HG03457 (cell line): ENCODE data around the gene TRIO.

ENCODE experiments used
- ATAC-seq: cut with Tn5 transposase; IDR thresholded peaks from one replicate; pipeline ENCODE4 v1.9.1; 2021; ENCODE audit warnings: moderate number of reproducible peaks; ENCODE audit not compliant: unreplicated experiment

TRIO gene

DNA sequence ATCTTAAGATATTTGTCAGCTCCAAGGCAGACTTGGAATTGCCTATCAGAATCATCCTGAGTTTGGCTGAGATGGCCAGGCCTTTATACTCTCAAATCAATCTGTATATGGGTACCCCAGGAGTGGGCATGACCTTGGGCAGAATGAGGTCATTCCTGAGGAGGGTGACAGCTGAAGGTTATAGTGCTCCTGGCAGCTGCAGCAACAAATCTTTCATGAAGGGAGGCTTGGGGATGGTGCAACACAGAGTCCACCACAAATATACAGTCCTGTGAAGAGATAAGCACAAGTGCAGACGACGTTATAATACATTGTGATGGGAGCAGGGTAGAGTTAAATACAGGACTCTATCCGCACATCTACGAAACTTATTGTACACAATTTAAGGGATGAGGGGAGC is 21.1 kb upstream of the TRIO start:
- no peak for ATAC-seq

DNA sequence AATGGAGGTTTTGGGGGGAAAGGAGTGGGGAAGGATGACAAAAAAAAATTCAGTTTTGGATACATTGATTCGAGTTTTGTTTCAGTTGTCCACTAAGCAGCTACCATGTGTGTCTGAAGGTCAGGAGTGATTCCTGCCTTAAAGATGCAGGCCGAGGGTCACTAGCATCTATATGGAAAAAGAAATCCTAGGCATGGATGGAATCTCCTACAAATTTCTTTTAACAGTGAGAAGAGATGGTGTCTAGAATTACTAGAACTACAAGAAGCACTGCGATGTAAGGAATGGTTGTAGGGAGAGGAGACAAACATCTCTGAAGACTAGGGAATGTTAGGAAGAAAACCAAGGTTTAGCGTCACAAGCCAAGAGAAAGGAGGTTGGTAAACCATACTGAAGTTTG is 19.6 kb upstream of the TRIO start:
- ATAC-seq: no peak

DNA sequence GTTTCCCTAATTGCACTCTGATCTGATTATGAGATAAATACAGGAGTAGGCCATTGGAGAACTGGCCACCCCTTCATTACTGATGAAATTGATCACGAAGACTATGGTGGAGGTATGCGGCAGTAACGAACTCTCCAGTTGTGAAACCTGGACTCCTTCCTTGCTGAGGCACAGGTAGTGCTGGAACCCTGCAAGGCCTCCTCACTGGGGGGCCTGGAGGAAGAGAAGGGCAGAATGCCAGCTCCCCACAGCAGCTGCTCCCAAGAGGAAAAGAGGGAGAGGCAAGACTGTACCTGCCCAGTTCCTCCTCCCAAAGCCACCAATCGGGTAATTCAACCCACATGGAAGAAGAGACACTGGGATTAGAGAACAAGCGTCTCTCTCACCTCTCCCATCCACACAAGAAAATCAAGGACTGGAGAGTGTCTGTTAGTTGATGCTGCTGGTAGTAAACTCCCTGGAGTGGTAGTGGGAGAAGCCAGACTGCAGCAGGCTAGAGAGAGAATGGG is 19.1 kb upstream of the TRIO start:
- ATAC-seq: no peak

DNA sequence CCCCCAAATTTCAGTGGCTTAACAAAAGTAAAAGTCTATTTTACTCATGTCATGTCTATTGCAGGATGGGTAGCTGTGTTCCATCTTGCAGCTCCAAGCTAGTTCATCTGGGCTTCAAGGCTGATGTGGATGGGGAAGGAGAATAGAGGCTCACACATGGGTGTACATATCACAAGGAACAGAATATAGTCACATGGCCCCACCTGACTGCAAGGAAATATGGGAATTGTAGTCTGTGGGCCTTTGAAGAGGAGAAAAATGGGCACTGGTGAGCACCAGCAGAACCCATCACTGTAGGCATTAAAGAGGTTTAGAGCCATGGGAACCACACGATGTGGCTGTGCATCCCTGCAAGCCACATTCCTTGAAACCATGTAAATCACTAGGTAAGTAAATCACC is 17.9 kb upstream of the TRIO start:
- no peak for ATAC-seq

DNA sequence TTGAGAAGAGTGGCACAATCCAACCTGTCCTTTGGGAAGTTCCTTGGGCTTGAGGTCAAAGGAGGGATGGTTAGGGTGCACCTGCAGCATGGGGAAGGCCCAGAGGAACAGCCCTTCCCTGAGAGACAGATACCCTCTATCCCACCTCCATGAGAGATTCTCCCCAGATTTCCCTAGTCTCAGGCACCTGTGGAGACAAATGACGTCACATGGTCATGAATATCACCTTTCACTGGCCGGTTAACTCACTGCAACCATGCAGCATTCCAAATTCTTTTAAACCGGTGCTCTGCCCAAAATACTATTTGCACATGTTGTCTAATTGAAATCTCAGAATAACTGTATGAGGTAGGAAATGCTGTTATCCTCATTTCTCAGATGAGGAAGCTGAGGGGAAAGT is 15.6 kb upstream of the TRIO start:
- no peak for ATAC-seq

DNA sequence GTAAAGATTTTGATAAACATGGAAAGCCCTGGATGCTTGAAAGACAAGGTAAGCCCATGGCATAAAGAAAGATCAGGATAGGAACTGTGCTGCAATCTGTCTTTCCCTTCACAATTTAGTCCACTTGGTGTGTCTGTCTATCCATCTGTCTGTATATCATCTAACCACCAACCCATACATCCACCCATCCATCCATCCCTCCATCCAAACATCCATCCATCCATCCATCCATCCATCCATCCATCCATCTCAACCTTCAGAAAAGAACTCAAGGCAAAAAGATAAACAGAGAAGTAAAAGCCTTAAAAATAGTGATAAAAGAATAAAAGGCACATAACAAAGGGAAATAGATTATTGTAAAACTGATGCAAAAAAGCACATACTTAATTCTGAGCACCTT is 15.1 kb upstream of the TRIO start:
- ATAC-seq: no peak

DNA sequence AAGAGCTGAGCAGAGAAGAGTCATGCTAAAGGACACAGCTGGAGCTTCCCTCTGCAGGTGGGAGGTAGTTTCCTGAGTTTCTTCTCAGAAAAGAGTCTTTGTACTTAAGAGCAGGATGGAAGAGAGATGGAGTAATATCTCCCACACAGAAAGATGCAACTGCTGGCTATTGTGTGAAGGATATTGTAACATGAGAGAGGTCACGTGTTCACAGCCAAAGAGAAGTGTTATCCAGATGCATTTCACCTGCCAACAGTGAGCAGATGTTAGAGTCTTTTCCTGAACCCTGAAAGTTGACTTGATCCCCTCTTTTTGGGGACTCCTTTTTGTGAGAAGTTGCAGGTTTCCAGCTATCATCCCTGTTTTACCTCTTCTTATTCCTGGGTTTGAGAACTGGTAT is 14.0 kb upstream of the TRIO start:
- ATAC-seq: no peak

DNA sequence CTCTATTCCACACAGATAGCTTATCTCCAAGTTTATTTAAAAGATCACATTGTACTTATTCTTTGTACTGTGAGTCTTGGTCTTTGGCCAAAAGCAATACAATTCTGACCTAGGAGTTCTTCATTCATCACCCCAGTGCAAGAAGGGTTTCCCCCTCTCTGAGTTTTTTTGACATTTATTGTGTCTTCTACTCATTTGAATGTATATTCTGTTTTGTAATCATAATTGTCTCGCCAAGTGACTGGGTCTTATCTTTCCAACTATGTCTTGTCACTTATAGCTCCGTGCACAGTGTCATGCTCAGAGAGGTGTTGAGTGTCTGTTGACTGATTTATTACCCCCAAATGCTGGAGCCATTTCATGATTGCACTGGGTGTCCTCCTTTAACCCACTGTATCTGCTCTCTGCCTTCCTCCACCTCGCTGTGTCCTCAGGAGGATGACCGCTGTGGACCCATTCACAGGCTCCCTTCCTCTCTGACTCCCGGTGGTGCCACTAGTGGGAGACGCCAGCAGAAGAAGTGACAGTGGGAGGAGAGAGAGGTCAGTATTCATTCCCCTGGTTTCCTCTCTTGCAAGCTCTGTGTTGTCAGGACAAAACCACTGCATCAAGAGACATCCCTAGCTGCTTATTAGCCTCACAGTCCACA is 11.2 kb upstream of the TRIO start:
- ATAC-seq: no peak

DNA sequence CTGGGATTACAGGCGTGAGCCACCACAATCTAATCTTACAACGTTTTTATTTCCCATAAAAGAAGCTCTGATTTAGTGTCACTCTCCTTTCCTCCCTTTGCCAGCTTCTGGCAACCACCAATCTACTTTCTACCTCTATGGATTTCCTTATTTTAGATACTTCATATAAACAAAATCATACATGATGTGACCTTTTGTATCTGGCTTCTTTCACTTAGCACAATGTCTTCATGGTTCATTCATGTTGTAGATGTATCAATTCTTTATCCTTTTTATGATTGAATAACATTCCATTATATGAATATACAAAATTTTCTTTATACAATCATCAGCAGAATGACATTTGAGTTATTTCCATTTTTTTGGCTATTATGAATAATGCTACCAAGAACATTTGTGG is 9.7 kb upstream of the TRIO start:
- ATAC-seq: no peak

DNA sequence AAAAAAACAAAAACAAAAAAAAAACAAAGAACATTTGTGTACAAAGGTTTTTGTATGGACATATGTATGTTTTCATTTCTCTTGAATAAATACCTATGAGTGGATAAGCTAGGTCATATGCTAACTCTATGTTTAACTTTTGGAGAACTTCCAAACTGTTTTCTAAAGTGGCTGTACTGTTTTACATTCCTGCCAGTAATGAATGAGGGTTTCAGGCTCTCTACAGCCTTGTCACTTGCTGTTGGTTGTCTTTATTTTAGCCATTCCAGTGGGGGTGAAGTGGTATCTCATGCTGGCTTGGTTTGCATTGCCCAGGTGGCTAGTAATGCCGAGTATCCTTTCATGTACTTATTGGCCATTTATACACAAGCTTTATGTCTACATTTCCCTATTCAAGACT is 9.1 kb upstream of the TRIO start:
- no peak for ATAC-seq

DNA sequence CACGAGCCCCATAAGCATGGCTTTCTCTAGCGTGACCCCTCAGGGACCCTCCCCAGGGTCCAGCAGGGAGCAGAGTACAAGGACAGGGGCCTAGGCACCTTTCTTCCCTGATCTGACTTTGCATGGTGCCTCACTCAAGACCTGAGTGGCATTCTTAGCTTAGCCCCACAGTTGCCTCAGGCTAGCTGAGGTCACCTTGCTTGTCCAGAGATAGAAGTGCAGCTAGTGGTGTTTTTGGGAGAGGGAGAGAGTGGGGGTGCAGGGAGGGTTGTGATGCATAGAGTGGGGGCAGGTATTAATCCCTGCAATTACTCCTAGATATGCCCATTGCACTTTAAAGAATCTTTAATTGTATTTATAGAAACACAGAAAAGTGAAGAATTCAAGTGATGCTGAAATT is 8.4 kb upstream of the TRIO start:
- ATAC-seq: no peak

DNA sequence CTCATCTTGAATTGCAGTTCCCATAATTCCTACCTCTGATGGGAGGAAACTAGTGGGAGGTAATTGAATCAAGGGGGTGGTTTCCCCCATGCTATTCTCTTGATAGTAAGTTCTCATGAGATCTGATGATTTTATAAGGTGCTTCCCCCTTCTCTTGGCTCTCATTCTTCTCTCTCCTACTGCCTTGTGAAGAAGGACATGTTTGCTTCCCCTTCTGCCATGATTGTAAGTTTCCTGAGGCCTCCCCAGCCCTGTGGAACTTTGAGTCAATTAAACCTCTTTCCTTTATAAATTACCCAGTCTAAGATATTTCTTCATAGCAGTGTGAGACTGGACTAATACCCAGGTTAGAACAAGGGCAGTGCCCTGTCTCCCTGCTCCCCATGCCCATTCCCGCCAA is 7.5 kb upstream of the TRIO start:
- ATAC-seq: no peak

DNA sequence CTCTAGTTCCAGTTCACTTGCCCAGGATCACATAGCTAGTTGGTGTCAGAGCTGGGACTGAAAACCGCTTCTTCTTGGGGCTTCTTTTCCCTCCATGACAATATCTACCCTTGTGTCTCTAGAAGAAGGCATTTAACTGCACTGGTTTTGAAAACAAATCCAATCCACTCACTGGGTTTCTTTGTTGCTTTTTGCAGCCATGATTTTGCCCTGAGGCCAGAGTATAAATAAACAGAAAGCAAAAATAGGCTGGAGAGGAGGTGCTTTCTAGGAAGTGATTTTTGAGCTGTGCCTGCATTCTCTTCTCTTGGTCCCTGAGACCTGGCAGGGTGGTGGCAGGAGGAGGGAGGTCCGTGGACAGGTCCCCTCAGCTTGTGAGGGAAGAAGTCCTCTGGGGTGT is 6.9 kb upstream of the TRIO start:
- ATAC-seq: no peak

DNA sequence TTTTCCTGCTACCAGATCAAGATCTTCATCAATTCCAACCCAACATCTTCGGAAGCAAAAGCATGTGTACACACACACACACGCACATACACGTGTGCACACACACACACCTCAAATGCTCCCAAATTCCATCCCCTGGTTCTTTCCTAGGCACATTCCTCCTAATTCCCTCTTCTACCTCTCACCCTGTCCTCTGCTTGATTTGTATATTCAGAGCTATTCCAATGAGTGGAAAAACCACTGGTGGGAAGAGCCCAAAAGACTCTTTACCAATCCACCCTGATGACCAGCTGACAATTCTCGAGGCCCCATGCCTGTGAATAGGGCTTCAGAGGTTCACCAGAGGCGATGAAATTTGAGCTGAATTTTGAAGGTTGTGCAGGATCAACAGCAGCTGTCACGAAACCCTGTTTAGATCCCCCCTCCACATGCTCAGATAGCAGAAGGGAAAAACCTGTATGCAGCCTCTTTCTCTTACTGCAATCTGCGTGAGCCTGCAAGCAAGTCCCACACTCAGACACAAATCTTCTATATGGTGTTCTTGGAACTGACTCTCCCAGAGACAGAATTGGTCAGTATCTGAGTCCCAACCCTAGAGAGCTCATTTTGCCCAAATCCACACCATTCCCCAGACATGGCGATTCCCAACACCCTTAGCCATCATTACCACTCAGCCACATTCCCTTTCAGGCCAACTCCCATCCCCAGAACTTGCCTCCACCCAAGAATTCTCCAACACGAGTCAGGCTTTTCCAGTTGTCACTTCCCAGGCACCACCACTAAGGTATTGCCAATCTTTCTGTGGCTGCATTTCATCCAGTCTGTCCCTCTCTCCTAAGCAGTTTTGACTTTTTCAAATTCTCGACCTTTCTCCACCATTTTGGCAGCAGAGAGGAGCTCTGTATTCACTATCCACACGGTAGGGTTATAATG is 4.3 kb upstream of the TRIO start:
- no peak for ATAC-seq

DNA sequence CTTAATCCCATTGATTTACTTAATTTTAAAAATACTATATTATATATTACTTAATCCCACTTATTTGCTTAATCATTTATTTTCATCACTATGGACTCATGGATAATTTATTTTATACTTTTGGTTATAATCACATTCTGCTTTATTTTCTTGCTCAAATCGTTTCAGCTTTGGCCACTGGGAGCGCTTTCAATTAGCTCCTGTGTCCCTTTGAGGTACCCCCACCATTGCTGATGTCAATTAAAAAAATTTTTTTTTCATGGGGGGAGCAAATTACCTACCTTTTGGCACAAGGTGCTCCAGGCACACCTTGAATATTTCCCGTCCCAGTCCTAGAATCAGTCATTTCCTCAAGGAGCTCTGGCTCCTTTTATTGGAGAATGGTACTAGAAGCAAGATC is 1.4 kb upstream of the TRIO start:
- no peak for ATAC-seq

DNA sequence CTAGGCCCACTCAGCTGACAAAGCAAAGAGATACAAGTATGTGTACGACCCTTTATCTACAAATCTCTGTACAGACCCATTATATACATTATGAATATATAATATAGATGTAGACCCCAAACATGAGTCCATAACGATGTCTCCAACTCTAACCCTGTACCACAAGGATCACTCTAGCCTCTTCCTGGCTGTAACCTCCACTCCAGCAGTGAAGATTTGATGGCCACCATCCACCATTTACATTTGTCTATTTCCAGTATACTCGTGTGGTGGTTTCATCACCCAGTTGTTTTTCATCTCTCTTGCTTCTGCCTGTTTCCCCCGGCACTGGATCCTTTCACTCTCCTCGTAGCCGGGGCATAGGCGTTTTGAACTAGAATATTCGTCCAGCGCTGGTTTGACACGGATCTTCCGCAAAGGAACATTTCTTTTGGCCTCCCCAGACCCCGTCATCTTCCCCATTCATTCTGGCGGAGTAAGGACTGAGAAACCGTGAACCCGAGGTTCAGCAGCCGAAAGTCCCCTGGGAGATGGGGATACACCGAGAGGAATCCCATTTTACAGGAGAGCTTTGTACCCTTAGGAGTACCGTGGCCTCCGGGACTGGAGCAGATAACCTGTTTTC is 828 bp upstream of the TRIO start:
- ATAC-seq: peak; percentile 1

DNA sequence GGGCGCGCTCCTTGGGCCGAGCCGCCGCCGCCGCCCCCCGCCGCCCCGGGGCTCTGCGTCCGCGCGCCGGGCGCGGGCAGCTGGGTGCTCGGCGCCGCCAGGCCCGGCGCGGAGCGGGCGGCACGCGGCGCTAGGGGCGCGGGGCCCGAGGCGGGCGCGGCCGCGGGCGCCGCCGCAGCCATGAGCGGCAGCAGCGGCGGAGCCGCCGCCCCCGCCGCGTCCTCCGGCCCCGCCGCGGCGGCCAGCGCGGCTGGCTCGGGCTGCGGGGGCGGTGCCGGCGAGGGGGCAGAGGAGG is 351 bp downstream of the TRIO start:
- ATAC-seq: peak; percentile 1

DNA sequence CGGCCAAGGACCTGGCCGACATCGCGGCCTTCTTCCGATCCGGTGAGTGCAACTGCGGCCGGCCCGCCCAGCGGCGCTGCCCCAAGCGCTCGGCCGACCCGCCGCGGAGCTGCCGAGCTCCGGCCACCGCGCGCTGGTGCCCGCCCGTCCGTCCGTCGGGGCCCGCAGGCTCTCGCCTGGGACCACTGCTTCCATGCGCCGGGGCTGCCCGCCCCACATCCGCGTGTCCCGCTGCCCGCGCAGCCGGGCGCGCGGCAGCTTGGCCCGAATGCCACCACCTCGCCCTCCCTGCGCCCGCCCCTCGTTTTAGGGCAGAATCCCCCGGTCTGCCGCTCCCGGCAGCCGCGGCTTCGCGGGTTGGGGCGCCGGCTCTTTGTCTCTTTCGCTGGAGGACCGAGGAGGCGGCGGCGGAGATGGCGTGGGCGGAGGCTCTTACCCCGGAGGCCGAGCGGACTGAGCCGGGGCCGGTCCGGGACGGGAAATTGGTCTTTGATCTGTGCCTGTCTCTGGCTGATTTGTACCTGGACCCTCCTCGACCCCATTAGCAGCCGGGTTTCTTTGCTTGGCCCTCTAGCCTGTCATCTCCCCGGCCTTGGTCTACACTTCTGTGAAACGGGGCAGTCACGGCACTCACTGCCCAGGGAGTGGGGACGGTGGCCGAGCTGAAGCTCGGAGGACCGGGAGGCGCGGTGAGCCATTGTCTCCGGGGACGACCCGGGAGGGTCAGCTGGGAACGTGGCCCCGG is 871 bp downstream of the TRIO start:
- ATAC-seq: peak; percentile 2

DNA sequence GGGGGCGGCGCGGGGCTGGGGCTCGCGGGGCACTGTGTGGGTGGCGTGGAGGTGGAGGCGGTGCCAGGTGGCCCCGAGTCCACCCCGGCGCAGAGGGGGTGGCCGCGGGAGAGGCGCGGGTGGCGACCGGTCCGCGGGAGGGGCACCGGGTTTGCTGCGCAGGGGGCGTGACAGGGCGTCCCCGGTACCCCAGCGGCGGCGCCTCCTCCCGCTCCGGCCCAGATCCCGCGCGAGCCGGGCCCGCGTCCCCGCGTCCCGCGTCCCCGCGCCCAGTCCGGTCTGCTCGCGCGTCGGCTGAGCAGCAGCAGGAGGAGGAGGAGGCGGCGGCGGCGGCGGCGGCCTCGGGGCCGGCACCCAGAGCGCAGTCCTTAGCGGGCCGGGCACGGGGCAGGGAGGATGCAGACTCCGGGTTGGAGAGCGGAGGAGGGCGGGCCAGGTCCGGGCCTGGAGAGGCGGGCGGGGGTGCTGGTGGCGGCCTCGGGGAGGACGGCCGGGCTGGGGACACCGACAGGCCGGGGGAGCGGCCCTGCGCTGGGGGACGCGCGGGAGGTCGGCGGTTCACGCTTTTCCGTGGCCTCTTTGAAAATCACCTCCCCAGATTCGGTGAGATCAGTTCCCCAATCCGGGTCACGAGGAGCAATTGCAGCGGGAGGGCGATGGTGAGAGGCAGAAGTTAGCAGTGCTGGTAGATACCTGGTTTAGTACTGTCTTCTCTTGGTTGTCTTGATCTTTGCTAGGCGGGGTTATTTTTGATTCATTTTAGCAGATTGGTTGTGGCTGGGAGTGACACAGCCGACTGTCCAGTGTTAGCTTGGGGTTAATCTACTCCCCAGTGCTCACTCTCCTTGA is 1.7 kb downstream of the TRIO start:
- ATAC-seq: peak; percentile 47
